ENCODE measurements around the gene ERBB3. TPM values are rescaled to one million over a fixed set of nuclear protein-coding genes. Genes with fewer than 3 reads are reported as not detected.

Gene ERBB3
- total and polyA plus RNA-seq, 2 of the 8 experiments (the other 6 are each of a cell fraction or from before 2014, with no cell fraction given): 33.9 to 52.4 TPM

GRCh38 chr12:56086096-56086495, 6.1 kb downstream of the ERBB3 start (continued):
- TF ChIP-seq CHD7 (IDR thresholded peaks at IDR 0.05; ENCODE audit: insufficient replicate concordance, low read length) (no peak), E2F6 (IDR thresholded peaks at IDR 0.05) (no peak)

All from H1 (cell line).